LoVo (cell line): ENCODE data around the gene PTRHD1.
"Not testable (repeated sequence)": the region's sequence is repeated elsewhere in the genome, so short reads cannot be mapped to it uniquely, and the experiment has no call there.

Experiments
- DNase-seq: peaks from one replicate; pipeline ENCODE4 v3.0.0-alpha.2; 2016; ENCODE audit warnings: low spot score

Gene PTRHD1

DNA sequence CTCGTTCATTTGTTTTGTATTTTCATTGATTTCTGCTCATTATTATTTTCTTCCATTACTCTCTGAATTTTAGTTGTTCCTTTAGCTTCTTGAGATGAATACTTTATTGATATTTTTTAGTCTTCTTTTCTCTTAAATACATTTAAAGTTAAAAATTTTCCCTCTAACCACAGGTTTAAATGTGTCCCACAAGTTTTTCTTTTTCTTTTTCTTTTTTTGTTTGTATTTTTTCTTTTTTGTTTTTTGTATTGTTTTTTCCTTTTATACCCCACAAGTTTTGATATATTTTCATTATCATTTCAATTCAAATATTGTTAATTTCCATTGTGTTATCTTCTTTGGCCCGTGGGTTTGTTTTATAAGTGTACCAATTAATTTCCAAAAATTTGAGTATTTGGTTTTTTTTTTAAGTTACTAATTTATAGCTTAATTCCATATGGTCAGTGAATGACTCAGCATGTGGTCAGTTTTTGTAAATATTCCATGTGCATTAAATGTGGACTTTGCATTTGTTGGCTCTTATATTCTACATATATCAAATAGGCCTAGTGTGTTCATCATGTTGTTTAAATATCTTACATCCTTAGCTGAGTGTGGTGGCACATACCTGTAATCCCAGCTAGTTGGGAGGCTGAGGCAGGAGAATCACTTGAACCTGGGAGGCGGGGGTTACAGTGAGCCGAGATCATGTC lies 16.3 kb upstream of the PTRHD1 start:
- no peak for DNase-seq

DNA sequence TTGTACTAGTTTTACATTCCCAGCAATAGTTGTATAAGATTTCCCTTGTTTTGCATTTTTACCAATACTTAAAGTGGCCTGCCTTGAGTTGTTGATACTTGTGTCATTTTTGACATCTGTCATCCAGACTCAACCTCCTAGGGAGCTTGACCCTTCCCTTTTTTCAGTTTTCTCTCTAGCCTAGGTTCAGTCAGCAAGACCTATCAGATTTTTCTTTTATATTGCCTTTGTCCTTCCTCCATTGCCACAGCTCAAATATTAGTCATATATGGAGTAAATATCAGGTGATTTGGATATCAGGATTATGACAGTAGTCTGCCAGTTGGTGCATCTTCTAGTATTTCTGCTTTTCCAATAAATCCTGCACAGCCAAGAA lies 13.5 kb upstream of the PTRHD1 start:
- DNase-seq: no peak

DNA sequence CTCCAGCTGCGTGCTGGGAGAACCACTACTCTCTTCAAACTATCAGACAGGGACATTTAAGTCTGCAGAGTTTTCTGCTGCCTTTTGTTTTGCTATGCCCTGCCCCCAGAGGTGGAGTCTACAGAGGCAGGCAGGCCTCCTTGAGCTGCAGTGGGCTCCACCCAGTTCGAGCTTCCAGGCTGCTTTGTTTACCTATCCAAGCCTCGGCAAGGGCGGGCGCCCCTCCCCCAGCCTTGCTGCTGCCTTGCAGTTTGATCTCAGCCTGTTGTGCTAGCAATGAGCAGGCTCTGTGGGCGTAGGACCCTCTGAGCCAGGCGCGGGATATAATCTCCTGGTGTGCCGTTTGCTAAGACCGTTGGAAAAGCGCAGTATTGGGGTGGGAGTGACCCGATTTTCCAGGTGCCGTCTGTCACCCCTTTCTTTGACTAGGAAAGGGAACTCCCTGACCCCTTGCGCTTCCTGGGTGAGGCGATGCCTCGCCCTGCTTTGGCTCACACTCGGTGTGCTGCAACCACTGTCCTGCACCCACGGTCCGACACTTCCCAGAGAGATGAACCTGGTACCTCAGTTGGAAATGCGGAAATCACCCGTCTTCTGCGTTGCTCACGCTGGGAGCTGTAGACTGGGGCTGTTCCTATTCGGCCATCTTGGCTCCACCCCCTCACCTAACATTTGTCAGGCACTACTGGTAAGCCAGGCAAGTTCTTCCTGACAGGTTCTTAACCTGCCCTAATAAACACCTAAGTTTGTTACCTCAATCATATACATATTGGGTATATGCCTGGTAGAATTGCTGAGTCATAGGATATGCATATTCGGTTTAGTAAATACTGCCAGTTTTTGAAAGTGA lies 12.8 kb upstream of the PTRHD1 start:
- peak; percentile 57 for DNase-seq

DNA sequence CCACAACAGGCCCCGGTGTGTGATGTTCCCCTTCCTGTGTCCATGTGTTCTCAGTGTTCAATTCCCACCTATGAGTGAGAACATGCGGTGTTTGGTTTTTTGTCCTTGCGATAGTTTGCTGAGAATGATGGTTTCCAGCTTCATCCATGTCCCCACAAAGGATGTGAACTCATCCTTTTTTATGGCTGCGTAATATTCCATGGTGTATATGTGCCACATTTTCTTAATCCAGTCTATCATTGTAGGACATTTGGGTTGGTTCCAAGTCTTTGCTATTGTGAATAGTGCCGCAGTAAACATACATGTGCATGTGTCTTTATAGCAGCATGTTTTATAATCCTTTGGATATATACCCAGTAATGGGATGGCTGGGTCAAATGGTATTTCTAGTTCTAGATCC lies 7.3 kb upstream of the PTRHD1 start:
- DNase-seq: not testable (repeated sequence)

DNA sequence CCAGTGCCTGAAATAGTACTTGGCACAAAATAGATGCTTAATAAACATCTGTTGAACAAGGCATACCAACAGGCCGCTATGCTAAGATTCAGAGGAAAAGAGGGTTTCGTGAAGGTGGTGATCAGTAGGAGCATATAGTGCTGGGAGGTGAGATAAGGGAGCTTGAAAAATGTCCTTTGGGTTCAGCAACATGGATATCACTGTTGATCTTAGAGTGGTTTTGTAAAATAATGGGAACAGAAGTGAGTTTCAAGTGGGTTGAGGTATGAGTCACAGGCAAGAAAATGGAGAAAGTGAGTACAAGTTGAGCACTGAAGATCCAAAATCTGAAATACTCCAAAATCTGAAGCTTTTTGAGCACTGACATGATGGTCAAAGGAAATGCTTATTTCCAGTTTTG lies 4.5 kb upstream of the PTRHD1 start:
- DNase-seq: no peak

DNA sequence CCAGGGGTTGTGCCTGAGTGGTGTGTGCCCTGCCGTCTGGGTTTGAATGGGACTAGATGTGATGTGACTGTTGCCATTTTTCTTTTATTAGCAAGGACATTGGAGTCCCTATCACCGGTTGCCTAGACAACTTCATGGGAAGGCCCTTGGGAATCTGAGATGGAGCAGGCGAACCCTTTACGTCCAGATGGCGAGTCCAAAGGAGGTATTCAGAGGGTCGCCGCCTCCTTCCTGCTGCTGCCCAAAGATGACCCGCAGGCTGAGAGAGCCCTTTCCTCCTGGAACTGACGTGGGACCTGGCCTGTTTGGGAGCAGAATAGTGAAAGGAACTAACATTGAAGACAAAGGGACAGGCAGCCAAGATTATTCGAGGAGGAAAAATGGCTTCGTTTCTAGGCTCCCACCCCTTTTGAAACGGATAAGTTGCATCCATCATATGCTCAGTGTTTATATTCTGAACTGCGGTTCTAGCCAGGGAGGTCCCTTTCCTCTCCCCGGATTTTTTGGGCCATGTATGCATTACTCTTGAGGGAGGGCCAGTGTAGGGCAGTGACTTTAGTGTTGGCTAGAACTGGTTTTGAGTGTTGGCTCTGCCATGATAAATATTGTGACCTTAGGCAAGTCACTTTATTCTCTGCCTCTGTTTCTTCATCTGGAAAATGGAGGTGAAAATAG lies 707 bp upstream of the PTRHD1 start:
- no peak for DNase-seq

DNA sequence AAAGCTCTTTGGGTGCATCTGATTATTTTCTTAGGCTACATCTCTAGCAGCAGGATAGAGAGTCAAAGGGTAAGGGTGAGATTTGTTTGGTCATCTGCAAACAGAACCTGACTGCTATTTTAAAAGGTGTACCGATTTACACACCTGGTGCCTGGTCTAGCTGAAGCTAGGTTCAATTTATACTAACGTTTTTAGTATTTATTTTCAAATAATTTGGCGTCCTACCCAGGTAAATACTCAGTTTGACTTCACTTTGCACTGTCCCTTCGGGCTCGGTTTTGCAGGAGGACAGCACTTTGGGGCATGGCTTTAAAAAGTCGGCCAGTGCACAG lies 683 bp downstream of the PTRHD1 start:
- no peak for DNase-seq

DNA sequence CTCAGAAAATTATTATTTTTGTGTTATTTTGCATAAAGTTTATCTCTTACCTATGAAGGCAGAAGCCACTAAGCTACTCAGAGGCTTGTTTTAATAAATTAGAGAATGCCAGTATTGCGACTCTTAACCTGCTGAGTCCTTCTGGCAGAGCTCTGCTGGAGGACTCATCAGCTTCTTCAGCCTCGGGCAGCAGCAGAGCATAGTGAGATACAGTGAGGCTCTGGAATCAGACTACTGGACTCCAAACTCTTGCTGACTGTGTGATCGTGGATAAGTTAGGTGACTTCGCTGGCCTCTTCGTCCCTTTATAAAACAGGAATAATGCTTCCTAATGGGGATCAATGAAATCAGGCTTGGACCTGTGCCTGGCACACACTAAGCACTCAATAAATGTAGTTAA lies 1.7 kb downstream of the PTRHD1 start:
- DNase-seq: no peak

DNA sequence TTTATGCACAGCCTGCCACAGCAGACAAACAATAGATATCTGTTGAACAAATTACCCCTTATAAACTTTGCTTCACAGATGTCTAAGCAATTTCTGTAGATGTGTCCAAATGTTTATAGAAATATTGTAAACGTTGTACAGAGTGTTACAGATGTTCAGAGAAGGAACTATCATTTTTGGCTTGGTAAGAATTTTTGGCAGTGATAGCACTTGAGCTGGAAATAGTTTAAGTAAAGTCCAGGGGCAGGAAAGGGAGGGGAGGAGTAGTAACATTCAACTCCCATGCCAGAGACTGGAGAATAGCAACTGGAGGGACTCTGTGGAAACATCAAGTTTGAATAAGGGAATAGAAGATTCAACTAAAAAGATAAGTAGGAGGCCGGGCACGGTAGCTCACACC lies 4.4 kb downstream of the PTRHD1 start:
- DNase-seq: no peak

DNA sequence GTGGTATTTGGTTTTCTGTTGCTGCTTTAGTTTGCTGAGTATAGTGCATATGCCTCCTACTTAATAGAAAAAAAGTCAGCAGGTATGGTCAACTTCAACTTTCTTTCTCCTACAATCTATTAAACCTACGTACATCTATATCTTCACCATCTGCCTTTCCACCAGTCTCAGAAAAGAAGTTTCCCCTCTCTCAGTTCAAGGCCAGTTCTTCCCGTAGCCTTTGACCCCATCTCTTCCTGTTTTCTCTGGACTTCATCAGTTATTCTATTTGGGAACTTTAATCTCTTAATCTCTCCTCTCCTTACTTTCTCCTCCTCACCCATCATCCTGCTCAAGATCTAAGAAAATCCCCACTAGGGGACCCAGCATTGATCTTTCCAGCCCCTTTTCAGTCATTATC lies 5.7 kb downstream of the PTRHD1 start:
- no peak for DNase-seq

DNA sequence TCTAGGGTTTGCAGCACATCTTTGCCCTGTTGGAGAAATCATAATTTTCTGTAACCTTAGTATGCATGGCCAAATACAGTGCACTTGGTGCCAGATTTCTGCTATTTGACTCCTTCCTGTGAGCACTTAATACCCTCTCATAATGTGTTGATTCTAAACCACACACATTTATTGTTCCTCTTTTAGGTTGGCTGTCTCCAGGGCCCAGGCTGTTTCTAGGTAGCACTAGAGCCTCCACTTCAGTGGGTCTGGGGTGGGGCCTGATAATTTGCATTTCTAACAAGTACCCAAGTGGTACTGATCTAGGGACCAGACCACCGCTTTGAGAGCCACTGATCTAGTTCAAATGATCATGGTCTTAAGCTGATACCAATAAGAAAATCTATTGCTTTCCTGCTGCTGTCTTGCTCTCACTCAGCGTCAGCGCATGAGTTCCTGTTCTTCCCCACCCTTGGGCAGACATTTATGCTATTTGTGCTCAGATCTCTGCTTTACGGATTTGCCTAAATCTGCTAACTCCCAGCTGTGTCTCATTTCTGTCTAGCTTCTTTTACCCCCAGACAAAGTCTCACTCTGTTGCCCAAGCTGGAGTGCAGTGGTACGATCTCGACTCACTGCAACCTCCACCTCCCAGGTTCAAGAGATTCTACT lies 7.4 kb downstream of the PTRHD1 start:
- no peak for DNase-seq

DNA sequence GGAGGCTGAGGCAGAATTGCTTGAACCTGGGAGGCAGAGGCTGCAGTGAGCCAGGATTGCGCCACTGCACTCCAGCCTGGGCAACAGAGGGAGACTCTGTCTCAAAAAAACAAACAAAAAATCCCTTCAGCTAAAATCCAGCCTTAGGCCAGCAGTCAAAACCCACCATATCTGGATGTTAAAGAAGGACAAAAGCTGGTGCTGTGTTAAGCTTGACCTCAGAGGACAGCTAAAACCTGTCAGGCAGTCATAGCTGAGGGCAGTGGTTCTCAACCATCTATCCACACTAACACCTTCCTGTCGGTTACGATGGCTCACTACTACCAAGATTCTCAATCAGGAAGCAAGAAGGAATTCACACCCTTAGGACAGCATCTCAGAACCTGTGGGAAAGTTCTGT lies 9.6 kb downstream of the PTRHD1 start:
- DNase-seq: no peak

DNA sequence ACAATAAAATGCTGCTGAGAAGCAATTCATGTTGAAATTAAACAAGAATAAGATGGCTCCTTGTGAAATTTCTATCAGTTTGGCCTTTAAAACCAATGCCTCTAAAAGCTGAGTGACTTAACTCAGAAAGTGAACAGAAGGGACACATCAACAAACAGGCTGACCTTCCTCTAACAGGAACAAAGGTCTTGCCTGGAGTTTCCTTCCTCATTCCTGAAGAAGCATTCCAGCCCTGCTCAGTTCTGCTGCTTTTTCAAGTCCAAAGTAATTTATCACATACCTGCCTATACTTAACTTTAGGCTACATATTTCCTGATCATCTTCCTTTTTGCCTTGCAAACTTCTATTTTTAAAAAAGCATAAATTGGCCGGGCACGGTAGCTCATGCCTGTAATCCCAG lies 14.1 kb downstream of the PTRHD1 start:
- DNase-seq: peak; percentile 20

DNA sequence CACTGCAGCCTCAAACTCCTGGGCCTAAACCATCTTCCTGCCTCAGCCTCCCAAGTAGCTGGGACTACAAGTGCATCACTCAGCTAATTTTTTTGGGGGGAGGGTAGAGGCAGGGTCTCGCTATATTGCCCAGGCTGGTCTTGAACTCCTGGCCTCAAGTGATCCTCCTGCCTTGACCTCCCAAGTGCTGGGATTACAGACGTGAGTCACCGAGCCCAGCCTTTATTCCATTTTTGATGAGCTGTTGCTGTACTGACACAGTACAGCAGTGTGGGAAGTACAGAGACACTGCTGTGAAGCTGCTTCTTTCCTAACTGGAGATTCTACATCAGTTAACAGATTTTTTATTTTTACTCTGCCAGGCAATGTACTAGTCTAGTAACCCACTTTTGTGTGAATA lies 18.8 kb downstream of the PTRHD1 start:
- no peak for DNase-seq

DNA sequence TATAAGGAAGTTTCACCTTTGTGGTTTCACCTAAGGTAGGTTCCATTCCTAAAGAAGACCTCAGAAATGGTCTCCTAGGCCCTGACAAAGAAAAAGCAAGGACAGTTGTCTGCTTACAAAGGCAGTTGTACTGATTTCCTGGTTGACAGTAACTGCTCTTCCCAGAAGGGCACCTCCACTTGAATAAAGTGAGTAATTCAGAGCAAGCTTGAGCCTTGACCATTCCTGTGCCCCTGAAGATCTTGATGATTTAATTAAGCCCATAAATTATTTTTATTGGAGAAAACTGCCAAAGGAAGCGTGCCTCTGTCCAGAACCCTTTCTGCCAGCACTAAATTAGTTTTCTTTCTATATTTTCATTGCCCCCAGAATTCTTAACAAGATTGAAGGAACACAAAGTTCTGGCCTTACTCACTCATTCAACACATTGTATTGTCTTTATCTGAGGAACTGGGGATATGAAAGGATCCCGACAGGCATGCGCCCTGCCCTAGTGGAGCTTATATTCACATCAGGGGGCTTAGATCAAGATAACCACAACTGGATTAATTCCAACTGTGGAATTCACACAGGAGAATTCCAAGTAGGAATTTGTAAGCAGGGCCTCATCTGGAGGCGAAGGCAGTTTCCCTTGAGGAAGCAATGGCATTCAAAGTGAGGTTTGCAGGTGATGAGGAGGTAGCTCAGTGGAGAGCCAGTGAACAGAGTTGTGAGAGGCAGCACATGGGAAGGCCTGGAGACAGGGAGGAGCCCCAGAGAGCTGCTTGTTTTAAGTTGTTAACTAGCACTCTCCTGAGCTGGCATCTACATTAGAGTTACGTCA lies 21.2 kb downstream of the PTRHD1 start:
- DNase-seq: peak; percentile 45

DNA sequence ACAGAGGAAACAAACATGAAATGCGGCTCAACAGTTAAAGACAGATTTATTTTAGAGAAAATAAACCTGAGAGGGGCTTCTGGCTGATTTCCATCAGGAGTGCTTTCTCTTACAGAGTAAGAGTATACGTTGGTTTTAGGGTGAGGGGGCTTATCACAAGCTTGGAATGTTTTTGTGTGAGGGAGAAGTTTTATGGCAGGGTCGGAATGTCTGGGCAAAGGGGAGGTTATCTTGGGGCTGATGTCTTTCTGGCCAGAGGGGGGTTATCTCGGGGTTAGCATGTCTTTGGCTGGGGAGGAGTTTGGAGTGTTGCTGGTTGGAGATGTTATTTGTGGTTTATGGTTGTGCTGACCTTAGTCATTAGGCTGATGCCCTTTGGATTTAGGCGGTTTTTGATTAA lies 22.1 kb downstream of the PTRHD1 start:
- no peak for DNase-seq

DNA sequence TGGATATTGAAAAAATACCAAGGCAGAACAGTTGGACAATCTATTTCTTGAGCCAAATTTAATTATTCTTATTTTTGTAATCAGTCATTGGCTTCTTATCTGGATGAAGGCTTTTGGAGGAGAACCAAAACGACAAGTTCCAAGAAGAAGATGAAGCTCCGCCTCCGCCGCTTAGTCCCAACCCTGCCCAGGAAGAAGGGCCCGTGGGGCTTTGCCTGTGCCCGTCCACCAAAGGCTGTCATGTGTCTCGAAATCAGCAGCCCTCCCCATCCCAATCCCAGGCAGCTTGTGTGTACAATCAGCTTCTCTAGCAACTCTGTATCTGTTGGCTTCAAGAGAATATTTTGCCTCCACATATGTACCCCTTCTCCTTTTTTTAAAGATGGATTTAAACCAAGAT lies 24.6 kb downstream of the PTRHD1 start:
- no peak for DNase-seq

DNA sequence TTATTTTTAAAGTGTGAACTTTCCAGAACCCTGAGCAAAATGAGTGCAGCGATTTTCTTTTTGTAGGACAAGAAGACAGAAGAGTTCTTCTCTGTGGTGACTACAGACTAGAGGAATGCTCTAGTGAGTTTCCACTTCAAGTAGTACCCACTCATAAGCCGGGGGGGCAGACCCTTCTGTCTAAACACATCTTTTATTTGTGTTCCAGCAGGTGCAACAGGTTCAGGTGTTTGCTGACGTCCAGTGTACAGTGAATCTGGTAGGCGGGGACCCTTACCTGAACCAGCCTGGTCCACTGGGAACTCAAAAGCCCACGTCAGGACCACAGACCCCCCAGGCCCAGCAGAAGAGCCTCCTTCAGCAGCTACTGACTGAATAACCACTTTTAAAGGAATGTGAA lies 25.2 kb downstream of the PTRHD1 start:
- DNase-seq: no peak

DNA sequence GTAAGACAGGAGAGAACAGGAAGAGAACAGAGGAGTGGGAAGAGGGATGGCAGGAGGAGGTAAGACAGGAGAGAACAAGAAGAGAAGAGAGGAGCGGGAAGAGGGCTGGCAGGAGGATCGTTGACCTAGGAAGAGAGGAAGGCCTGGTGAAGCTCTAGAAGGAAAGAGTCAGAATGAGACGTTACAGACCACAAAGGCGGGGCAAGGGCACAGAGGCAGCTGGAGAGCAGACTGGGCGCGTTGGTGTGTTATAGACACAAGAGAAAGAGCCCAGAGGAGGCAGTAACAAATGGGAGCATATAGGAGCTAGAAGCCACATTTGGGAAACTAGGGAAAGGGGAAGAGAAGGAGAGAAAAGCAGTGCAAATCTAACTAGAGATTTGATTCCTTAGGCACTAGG lies 26.6 kb downstream of the PTRHD1 start:
- DNase-seq: no peak

DNA sequence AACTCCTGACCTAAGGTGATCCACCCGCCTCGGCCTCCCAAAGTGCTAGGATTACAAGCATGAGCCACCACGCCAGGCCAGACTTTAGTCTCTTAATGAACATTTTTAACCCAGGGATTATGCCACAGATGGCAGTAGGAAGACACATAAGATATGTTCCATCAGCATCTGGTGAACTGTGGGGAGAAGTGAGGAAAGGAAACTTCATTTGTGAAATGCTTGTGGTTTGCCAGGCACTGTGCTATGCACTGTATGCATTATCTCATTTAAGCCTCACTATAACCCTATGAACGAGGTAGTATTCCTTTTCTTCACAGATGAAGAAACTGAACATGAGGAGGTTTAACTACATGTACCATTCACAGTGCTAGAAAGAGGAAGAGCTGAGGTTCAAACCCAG lies 29.3 kb downstream of the PTRHD1 start:
- DNase-seq: no peak

DNA sequence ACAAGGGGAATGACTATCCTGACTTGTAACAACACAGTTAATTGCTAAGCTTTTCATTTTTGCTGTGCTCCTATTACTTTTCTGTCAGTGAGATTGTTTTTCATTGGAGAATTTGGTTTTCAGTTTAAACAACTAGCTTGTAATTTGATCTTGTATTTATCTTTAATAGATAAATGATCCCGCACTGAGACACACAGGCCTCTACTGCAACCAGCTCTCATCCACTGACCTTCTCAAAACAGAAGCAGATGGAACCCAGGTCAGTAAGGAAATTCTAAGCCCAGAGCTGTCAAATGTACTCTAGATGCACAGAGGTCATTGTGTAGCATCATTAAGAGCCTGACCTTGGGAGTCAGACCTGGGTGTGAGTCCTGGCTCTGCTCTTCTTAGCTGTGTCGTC lies 30.7 kb downstream of the PTRHD1 start:
- DNase-seq: no peak

DNA sequence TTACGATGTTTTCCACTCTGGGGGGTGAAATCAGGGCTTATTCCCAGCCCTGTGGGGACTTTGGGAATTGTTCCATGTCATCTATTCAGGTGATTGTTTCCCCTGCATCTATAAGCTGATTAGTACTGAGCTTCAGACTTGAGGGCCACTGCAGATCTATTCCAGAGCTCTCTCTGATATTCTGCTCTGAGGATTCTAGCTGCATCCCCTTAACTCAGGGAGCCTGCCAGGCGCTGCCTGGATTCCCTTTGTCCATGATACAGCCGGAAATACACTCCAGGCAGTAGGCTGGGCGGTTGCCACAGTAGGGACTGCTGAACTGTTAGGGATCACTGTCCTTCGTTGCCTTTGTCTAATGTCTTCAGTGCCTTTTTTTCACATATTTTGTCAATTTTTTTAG lies 31.3 kb downstream of the PTRHD1 start:
- DNase-seq: no peak
